Nephron (organoid): ENCODE results near the gene SPRR5.

Source experiments
- H3K27ac Mint-ChIP-seq, 3 experiments: 2 replicates each; pipeline ENCODE4 v1.8.0; 2020; ENCODE audit warnings: mixed read lengths in 3 of 3, mild to moderate bottlenecking in 2 of 3, moderate library complexity in 1 of 3
- H3K27me3 Mint-ChIP-seq: 2 replicates; pipeline ENCODE4 v1.8.0; 2021; ENCODE audit warnings: low read depth, mild to moderate bottlenecking, moderate library complexity, mixed read lengths
- H3K36me3 Mint-ChIP-seq: 2 replicates; pipeline ENCODE4 v1.8.0; 2020; ENCODE audit warnings: low read depth, mixed read lengths
- H3K4me1 Mint-ChIP-seq: 2 replicates; pipeline ENCODE4 v1.8.0; 2020; ENCODE audit warnings: mixed read lengths
- H3K4me3 Mint-ChIP-seq, 3 experiments: 2 replicates each; pipeline ENCODE4 v1.8.0; 2020; ENCODE audit warnings: mild to moderate bottlenecking in 3 of 3, mixed read lengths in 3 of 3, moderate library complexity in 2 of 3
- H3K9me3 Mint-ChIP-seq: 2 replicates; pipeline ENCODE4 v1.8.0; 2020; ENCODE audit warnings: mixed read lengths
- CTCF ChIP-seq, 3 experiments: fragments of 200-600 bp; sonication (generic); IDR thresholded peaks; one replicate each; pipeline ENCODE4 v1.5.0; 2021; ENCODE audit warnings: antibody characterized with exemption in 3 of 3; ENCODE audit not compliant: unreplicated experiment in 3 of 3

Gene SPRR5

GRCh38 chr1:152960452-152961044 is 13.5 kb downstream of the SPRR5 start:
- H3K9me3 Mint-ChIP-seq, result no peaks in the 10 kb centered on the region
- no peaks in the 10 kb centered on the region for H3K4me1 Mint-ChIP-seq
- no peak overlapping the region for H3K27ac Mint-ChIP-seq
- no peaks in the 10 kb centered on the region for H3K27me3 Mint-ChIP-seq
- no peaks in the 10 kb centered on the region for H3K36me3 Mint-ChIP-seq
- no peak for TF ChIP-seq CTCF (IDR thresholded peaks at IDR 0.05; ENCODE audit: unreplicated experiment in 3 of 3)
- no peak overlapping the region for H3K4me3 Mint-ChIP-seq

GRCh38 chr1:152961226-152961891 is 14.4 kb downstream of the SPRR5 start:
- Mint-ChIP-seq H3K27ac (no peak overlapping the region), H3K4me1 (no peaks in the 10 kb centered on the region), H3K4me3 (no peak overlapping the region), H3K27me3 (no peaks in the 10 kb centered on the region), H3K36me3 (no peaks in the 10 kb centered on the region), H3K9me3 (no peaks in the 10 kb centered on the region)
- no peak for TF ChIP-seq CTCF (IDR thresholded peaks at IDR 0.05; ENCODE audit: unreplicated experiment in 3 of 3)

- Mint-ChIP-seq H3K4me1 (no peaks in the 10 kb centered on the region), H3K9me3 (no peaks in the 10 kb centered on the region), H3K36me3 (no peaks in the 10 kb centered on the region), H3K27me3 (no peaks in the 10 kb centered on the region), H3K27ac (no peak overlapping the region), H3K4me3 (no peak overlapping the region)
- no peak for TF ChIP-seq CTCF (IDR thresholded peaks at IDR 0.05; ENCODE audit: unreplicated experiment in 3 of 3)
Observed at GRCh38 chr1:152962876-152963415, 15.9 kb downstream of the SPRR5 start.

- H3K4me3 Mint-ChIP-seq, result no peak overlapping the region
- TF ChIP-seq CTCF (IDR thresholded peaks at IDR 0.05; ENCODE audit: unreplicated experiment in 3 of 3), result no peak
- H3K9me3 Mint-ChIP-seq, result no peaks in the 10 kb centered on the region
- H3K36me3 Mint-ChIP-seq, result no peaks in the 10 kb centered on the region
- no peaks in the 10 kb centered on the region for H3K27me3 Mint-ChIP-seq
- H3K27ac Mint-ChIP-seq, result no peak overlapping the region
- H3K4me1 Mint-ChIP-seq, result no peaks in the 10 kb centered on the region
Observed at GRCh38 chr1:152964536-152964935, 17.5 kb downstream of the SPRR5 start.

GRCh38 chr1:152965853-152966252 is 18.8 kb downstream of the SPRR5 start:
- TF ChIP-seq CTCF (IDR thresholded peaks at IDR 0.05; ENCODE audit: unreplicated experiment in 3 of 3), result no peak
- Mint-ChIP-seq H3K4me1 (no peaks in the 10 kb centered on the region), H3K36me3 (no peaks in the 10 kb centered on the region), H3K4me3 (no peak overlapping the region), H3K27me3 (no peaks in the 10 kb centered on the region), H3K27ac (no peak overlapping the region), H3K9me3 (no peaks in the 10 kb centered on the region)

- Mint-ChIP-seq H3K4me1 (no peaks in the 10 kb centered on the region), H3K27ac (no peak overlapping the region), H3K27me3 (no peaks in the 10 kb centered on the region), H3K9me3 (no peaks in the 10 kb centered on the region), H3K36me3 (no peaks in the 10 kb centered on the region), H3K4me3 (no peak overlapping the region)
- no peak for TF ChIP-seq CTCF (IDR thresholded peaks at IDR 0.05; ENCODE audit: unreplicated experiment in 3 of 3)
Observed at GRCh38 chr1:152967201-152967600, 20.2 kb downstream of the SPRR5 start.
